Prostate gland (tissue), 2 donors: Measurements from ENCODE around the gene RABGGTB. TPM values are rescaled to one million over a fixed set of nuclear protein-coding genes. Genes with fewer than 3 reads are reported as not detected.
"Not testable (repeated sequence)": the region's sequence is repeated elsewhere in the genome, so short reads cannot be mapped to it uniquely, and the experiment has no call there.

Source experiments
- DNase-seq: peaks from one replicate; pipeline ENCODE4 v3.0.0-alpha.2; 2019; ENCODE audit warnings: low spot score
- H3K27ac ChIP-seq, 2 donors: fragments of 200-600 bp; sonication (generic); 2 replicates each; pipeline ENCODE4 v1.5.1; 2017 to 2019
- H3K27me3 ChIP-seq: fragments of 200-600 bp; sonication (generic); replicated peaks from 2 replicates; pipeline ENCODE4 v1.5.1; 2019; ENCODE audit not compliant: insufficient read depth
- H3K36me3 ChIP-seq, 2 donors: fragments of 200-600 bp; sonication (generic); 1 replicate in 1 of 2; 2 replicates in 1 of 2; pipeline versions ENCODE4 v1.5.1 to v1.8.1; 2017 to 2019
- H3K4me1 ChIP-seq: fragments of 200-600 bp; sonication (generic); replicated peaks from 2 replicates; pipeline ENCODE4 v1.5.1; 2019
- H3K4me3 ChIP-seq, 2 donors: fragments of 200-600 bp; sonication (generic); 2 replicates each; pipeline ENCODE4 v1.5.1; 2017 to 2019
- H3K9me3 ChIP-seq: fragments of 200-600 bp; sonication (generic); 2 replicates; pipeline ENCODE4 v1.5.1; 2017
- CTCF ChIP-seq, 4 experiments: fragments of 200-600 bp in 2 of 4; fragments of 450-650 bp in 2 of 4; sonication (generic) in 2 of 4; IDR thresholded peaks; 1 replicate in 3 of 4; 2 replicates in 1 of 4; pipeline ENCODE4 v1.5.1; 2016 to 2019; ENCODE audit warnings: antibody characterized with exemption in 4 of 4, mild to moderate bottlenecking in 2 of 4, moderate library complexity in 2 of 4
- POLR2A ChIP-seq: fragments of 450-650 bp; IDR thresholded peaks from one replicate; pipeline ENCODE4 v1.6.1; 2016; ENCODE audit warnings: antibody characterized with exemption, mild to moderate bottlenecking
- POLR2AphosphoS5 ChIP-seq: sonication (generic); formaldehyde crosslinking; IDR thresholded peaks from one replicate; pipeline ENCODE4 v1.6.1; 2017; ENCODE audit warnings: antibody characterized with exemption
- WGBS: methylation state at CpG from one replicate; pipeline ENCODE4 v1.1.5; 2018; 5-methylcytosine and 5-hydroxymethylcytosine counted together
- intact Hi-C: fragments of 100-400 bp; cut with DNase I; formaldehyde crosslinking; loops from one replicate; pipeline ENCODE4 v1.14.2; 2022
- total RNA-seq, 2 donors: library from RNA; depleted of rRNA; stranded (reverse); fragments of >200 nt; gene quantifications; one replicate each; pipeline ENCODE4 v1.1.0, GENCODE V29; 2016

Gene RABGGTB
- total RNA-seq, 2 donors from 2014 or later = 34.4 to 42.8 TPM

GRCh38 chr1:75780183-75780582 is 5.9 kb upstream of the RABGGTB start:
- H3K27ac ChIP-seq, H3K4me1 ChIP-seq, H3K4me3 ChIP-seq, intact Hi-C loops, H3K36me3 ChIP-seq, DNase-seq, H3K9me3 ChIP-seq, H3K27me3 ChIP-seq: not testable (repeated sequence)
- WGBS = 82% methylated on average over 4 of the region's 4 CpGs

GRCh38 chr1:75783920-75784319 is 2.1 kb upstream of the RABGGTB start:
- H3K27me3 ChIP-seq, H3K9me3 ChIP-seq, H3K36me3 ChIP-seq, H3K4me3 ChIP-seq, intact Hi-C loops, H3K4me1 ChIP-seq, DNase-seq, H3K27ac ChIP-seq: not testable (repeated sequence)
- WGBS = 96% methylated on average over 4 of the region's 4 CpGs

GRCh38 chr1:75785320-75785982 is 605 bp upstream of the RABGGTB start:
- intact Hi-C loops = loop anchor here (5.0 kb wide), 1 partner anchor 63 kb away; the partner anchor contains the start of gene ACADM
- no peak for DNase-seq
- H3K27ac ChIP-seq = peak overlapping the region; percentile 71 to 72
- TF ChIP-seq POLR2AphosphoS5 = no peak
- TF ChIP-seq POLR2A = no peak
- no peak for TF ChIP-seq CTCF (IDR thresholded peaks at IDR 0.05)
- no peaks in the 10 kb centered on the region for H3K9me3 ChIP-seq
- 10% methylated on average over 9 of the region's 9 CpGs for WGBS
- peaks cover 0 to 2% of the 10 kb centered on the region in 2 donors for H3K36me3 ChIP-seq
- no peaks in the 10 kb centered on the region for H3K4me1 ChIP-seq
- H3K27me3 ChIP-seq = no peaks in the 10 kb centered on the region
- H3K4me3 ChIP-seq = peak overlapping the region; percentile 55 to 68

- no peak for DNase-seq
- intact Hi-C loops = loop anchor here (5.0 kb wide), 1 partner anchor 65 kb away; the partner anchor contains the start of gene ACADM
- peak overlapping the region; percentile 55 to 68 for H3K4me3 ChIP-seq
- H3K4me1 ChIP-seq = no peaks in the 10 kb centered on the region
- peaks cover 0 to 7% of the 10 kb centered on the region in 2 donors for H3K36me3 ChIP-seq
- H3K9me3 ChIP-seq = no peaks in the 10 kb centered on the region
- no peaks in the 10 kb centered on the region for H3K27me3 ChIP-seq
- H3K27ac ChIP-seq = peak overlapping the region in 1 of 2 donors; percentile 71
- 3% methylated on average over 10 of the region's 10 CpGs for WGBS
- TF ChIP-seq CTCF (IDR thresholded peaks at IDR 0.05) = no peak
- TF ChIP-seq POLR2AphosphoS5 = no peak
- TF ChIP-seq POLR2A = no peak
Observed at GRCh38 chr1:75786901-75787493, 941 bp downstream of the RABGGTB start.

- no peaks in the 10 kb centered on the region for H3K4me1 ChIP-seq
- no peak for DNase-seq
- 9% methylated on average over 4 of the region's 4 CpGs for WGBS
- H3K4me3 ChIP-seq = peak overlapping the region; percentile 55 to 68
- H3K9me3 ChIP-seq = no peaks in the 10 kb centered on the region
- TF ChIP-seq POLR2A = no peak
- TF ChIP-seq CTCF (IDR thresholded peaks at IDR 0.05) = no peak
- no peak for TF ChIP-seq POLR2AphosphoS5
- no peak overlapping the region for H3K27ac ChIP-seq
- no peaks in the 10 kb centered on the region for H3K27me3 ChIP-seq
- intact Hi-C loops = loop anchor here (5.0 kb wide), 1 partner anchor 65 kb away; the partner anchor contains the start of gene ACADM
- peaks cover 0 to 7% of the 10 kb centered on the region in 2 donors for H3K36me3 ChIP-seq
Observed at GRCh38 chr1:75787524-75787923, 1.5 kb downstream of the RABGGTB start.

GRCh38 chr1:75789988-75790387 is 3.9 kb downstream of the RABGGTB start:
- no peaks in the 10 kb centered on the region for H3K4me1 ChIP-seq
- no peaks in the 10 kb centered on the region for H3K9me3 ChIP-seq
- H3K27me3 ChIP-seq = no peaks in the 10 kb centered on the region
- H3K27ac ChIP-seq = no peak overlapping the region
- DNase-seq = no peak
- intact Hi-C loops = loop anchor here (5.0 kb wide), 1 partner anchor 68 kb away; the partner anchor contains the start of gene ACADM
- no peak for TF ChIP-seq POLR2A
- TF ChIP-seq POLR2AphosphoS5 = no peak
- TF ChIP-seq CTCF (IDR thresholded peaks at IDR 0.05) = no peak
- peaks cover 0 to 7% of the 10 kb centered on the region in 2 donors for H3K36me3 ChIP-seq
- H3K4me3 ChIP-seq = no peak overlapping the region
